Liver (tissue), 9 donors: ENCODE data around the gene VSNL1. TPM values are rescaled to one million over a fixed set of nuclear protein-coding genes. Genes with fewer than 3 reads are reported as not detected.

Experiments
- DNase-seq: peaks from one replicate; pipeline ENCODE4 v3.0.0-alpha.2; 2017; ENCODE audit warnings: low spot score
- H3K27ac ChIP-seq, 2 donors: one replicate each; pipeline ENCODE4 v1.7.0; 2013; ENCODE audit warnings: inconsistent platforms in 2 of 2, low read length in 2 of 2, control low read depth in 1 of 2, low read depth in 1 of 2, mild to moderate bottlenecking in 1 of 2
- H3K27me3 ChIP-seq, 4 donors: one replicate each; pipeline versions ENCODE4 v1.6.1 to v1.7.0; 2013; ENCODE audit warnings: low read length in 3 of 4, inconsistent platforms in 1 of 4, mild to moderate bottlenecking in 1 of 4, moderate library complexity in 1 of 4; ENCODE audit not compliant: control insufficient read depth in 4 of 4, insufficient read depth in 4 of 4
- H3K36me3 ChIP-seq, 4 donors: one replicate each; pipeline versions ENCODE4 v1.6.1 to v1.7.0; 2013; ENCODE audit warnings: low read length in 3 of 4, mild to moderate bottlenecking in 3 of 4, low read depth in 1 of 4, moderate library complexity in 1 of 4; ENCODE audit not compliant: control insufficient read depth in 4 of 4, insufficient read depth in 3 of 4
- H3K4me1 ChIP-seq, 4 donors: one replicate each; pipeline versions ENCODE4 v1.6.1 to v1.7.0; 2013; ENCODE audit warnings: low read length in 3 of 4, mild to moderate bottlenecking in 3 of 4, moderate library complexity in 1 of 4; ENCODE audit not compliant: control insufficient read depth in 4 of 4, insufficient read depth in 4 of 4
- H3K4me3 ChIP-seq, 3 donors: one replicate each; pipeline versions ENCODE4 v1.6.1 to v1.7.0; 2013; ENCODE audit warnings: low read length in 3 of 3, control low read depth in 1 of 3, low read depth in 1 of 3, mild to moderate bottlenecking in 1 of 3
- H3K9ac ChIP-seq, 2 donors: one replicate each; pipeline ENCODE4 v1.7.0; 2013; ENCODE audit warnings: low read length in 2 of 2, mild to moderate bottlenecking in 2 of 2, moderate library complexity in 2 of 2, control low read depth in 1 of 2, low read depth in 1 of 2
- H3K9me3 ChIP-seq, 4 donors: one replicate each; pipeline versions ENCODE4 v1.6.1 to v1.7.0; 2013; ENCODE audit warnings: low read length in 3 of 4; ENCODE audit not compliant: control insufficient read depth in 4 of 4
- EGR1 ChIP-seq, 2 donors: IDR thresholded peaks; 2 replicates each; pipeline ENCODE4 v1.6.1; 2016 to 2018; ENCODE audit warnings: antibody characterized with exemption in 2 of 2, low read depth in 2 of 2
- FOXA1 ChIP-seq: IDR thresholded peaks from 2 replicates; pipeline ENCODE4 v1.6.1; 2016; ENCODE audit warnings: antibody characterized with exemption
- FOXA2 ChIP-seq: IDR thresholded peaks from 2 replicates; pipeline ENCODE4 v1.6.1; 2016; ENCODE audit warnings: antibody characterized with exemption
- GABPA ChIP-seq, 2 donors: IDR thresholded peaks in 1 of 2; conservative IDR thresholded peaks in 1 of 2; 2 replicates each; pipeline ENCODE4 v1.6.1; 2016; ENCODE audit warnings: antibody characterized with exemption in 2 of 2, mild to moderate bottlenecking in 1 of 2, moderate library complexity in 1 of 2
- HNF4A ChIP-seq, 2 donors: conservative IDR thresholded peaks; 2 replicates each; pipeline ENCODE4 v1.6.1; 2016; ENCODE audit warnings: antibody characterized with exemption in 2 of 2, mild to moderate bottlenecking in 2 of 2
- HNF4G ChIP-seq: IDR thresholded peaks from 2 replicates; pipeline ENCODE4 v1.6.1; 2016; ENCODE audit warnings: antibody characterized with exemption
- NR2F2 ChIP-seq: IDR thresholded peaks from 2 replicates; pipeline ENCODE4 v1.6.1; 2016; ENCODE audit warnings: antibody characterized with exemption
- RAD21 ChIP-seq, 2 donors: IDR thresholded peaks; 2 replicates each; pipeline ENCODE4 v1.6.1; 2016; ENCODE audit warnings: antibody characterized with exemption in 2 of 2, mild to moderate bottlenecking in 2 of 2
- RXRA ChIP-seq, 2 donors: IDR thresholded peaks; 2 replicates each; pipeline ENCODE4 v1.6.1; 2017 to 2018; ENCODE audit warnings: antibody characterized with exemption in 2 of 2, mild to moderate bottlenecking in 1 of 2
- SP1 ChIP-seq: IDR thresholded peaks from 2 replicates; pipeline ENCODE4 v1.6.1; 2018; ENCODE audit warnings: antibody characterized with exemption, mild to moderate bottlenecking
- YY1 ChIP-seq: IDR thresholded peaks from 2 replicates; pipeline ENCODE4 v1.6.1; 2016; ENCODE audit warnings: antibody characterized with exemption, mild to moderate bottlenecking
- WGBS: extraction: QIAGEN DNeasy Blood & Tissue Kit; methylation state at CpG from one replicate; pipeline ENCODE4 v1.1.7; 2013; 5-methylcytosine and 5-hydroxymethylcytosine counted together
- polyA plus RNA-seq, 2 donors: library from polyadenylated mRNA; stranded (reverse) in 1 of 2; unstranded in 1 of 2; fragments of 200-250 nt in 1 of 2; fragments of >200 nt in 1 of 2; fragmentation: Nextera tagmentation in 1 of 2; extraction: Ambion mirVana in 1 of 2; gene quantifications; one replicate each; pipeline versions ENCODE4 v1.2.1 to v1.2.3, GENCODE V29; 2013 to 2015
- total RNA-seq, 2 donors: library from RNA; depleted of rRNA; stranded (reverse); fragments of >200 nt; gene quantifications; one replicate each; pipeline ENCODE4 v1.2.3, GENCODE V29; 2014
- TF ChIP-seq, protein P1 (sequence below): IDR thresholded peaks from 2 replicates; pipeline ENCODE4 v1.6.1; 2016; ENCODE audit warnings: antibody characterized with exemption
- TF ChIP-seq, protein P2 (sequence below): IDR thresholded peaks from 2 replicates; pipeline ENCODE4 v1.6.1; 2016; ENCODE audit warnings: antibody characterized with exemption
- TF ChIP-seq, protein P3 (sequence below): IDR thresholded peaks from 2 replicates; pipeline ENCODE4 v1.6.1; 2016; ENCODE audit warnings: antibody characterized with exemption, mild to moderate bottlenecking
- TF ChIP-seq, protein P4 (sequence below): IDR thresholded peaks from 2 replicates; pipeline ENCODE4 v1.6.1; 2016; ENCODE audit warnings: antibody characterized with exemption
- TF ChIP-seq, protein P5 (sequence below): fragments of 150-350 bp; IDR thresholded peaks from 2 replicates; pipeline ENCODE4 v1.5.1; 2017; ENCODE audit warnings: improper control_type of control experiment, low read depth, low read length; ENCODE audit not compliant: missing input control
- donor health status: healthy.
- donor health status: healthy.
- donor health status: healthy.
- donor health status: healthy.
- donor health status: healthy.

Gene VSNL1
- total and polyA plus RNA-seq, 4 donors = 2.2 to 32.9 (median 6.3) TPM

DNA sequence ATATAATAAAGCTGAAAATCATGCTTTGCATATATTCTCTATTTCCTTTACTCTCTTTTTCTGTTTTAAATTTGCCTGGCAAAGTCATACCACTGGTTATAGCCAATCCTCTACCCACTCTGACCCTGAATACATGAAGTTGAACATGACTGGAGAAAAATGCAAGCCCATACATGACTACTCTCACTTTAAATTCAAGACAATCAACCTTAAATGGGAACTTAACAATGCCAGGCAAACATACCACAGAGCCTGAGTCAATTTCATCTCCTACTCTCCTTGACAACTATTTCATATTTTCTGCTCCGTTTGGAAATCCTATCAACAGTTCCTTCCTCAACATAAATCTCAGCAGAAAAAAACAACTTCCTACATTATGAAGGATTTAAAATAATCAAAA is 44.9 kb upstream of the VSNL1 start:
- no peak overlapping the region for H3K9ac ChIP-seq
- TF ChIP-seq, protein P1, sequence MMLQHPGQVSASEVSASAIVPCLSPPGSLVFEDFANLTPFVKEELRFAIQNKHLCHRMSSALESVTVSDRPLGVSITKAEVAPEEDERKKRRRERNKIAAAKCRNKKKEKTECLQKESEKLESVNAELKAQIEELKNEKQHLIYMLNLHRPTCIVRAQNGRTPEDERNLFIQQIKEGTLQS = no peak
- TF ChIP-seq, protein P2, sequence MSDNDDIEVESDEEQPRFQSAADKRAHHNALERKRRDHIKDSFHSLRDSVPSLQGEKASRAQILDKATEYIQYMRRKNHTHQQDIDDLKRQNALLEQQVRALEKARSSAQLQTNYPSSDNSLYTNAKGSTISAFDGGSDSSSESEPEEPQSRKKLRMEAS = no peak
- TF ChIP-seq RXRA (IDR thresholded peaks at IDR 0.05) = no peak
- no peak for TF ChIP-seq EGR1 (IDR thresholded peaks at IDR 0.05; ENCODE audit: low read depth in 2 of 2)
- TF ChIP-seq, protein P3, sequence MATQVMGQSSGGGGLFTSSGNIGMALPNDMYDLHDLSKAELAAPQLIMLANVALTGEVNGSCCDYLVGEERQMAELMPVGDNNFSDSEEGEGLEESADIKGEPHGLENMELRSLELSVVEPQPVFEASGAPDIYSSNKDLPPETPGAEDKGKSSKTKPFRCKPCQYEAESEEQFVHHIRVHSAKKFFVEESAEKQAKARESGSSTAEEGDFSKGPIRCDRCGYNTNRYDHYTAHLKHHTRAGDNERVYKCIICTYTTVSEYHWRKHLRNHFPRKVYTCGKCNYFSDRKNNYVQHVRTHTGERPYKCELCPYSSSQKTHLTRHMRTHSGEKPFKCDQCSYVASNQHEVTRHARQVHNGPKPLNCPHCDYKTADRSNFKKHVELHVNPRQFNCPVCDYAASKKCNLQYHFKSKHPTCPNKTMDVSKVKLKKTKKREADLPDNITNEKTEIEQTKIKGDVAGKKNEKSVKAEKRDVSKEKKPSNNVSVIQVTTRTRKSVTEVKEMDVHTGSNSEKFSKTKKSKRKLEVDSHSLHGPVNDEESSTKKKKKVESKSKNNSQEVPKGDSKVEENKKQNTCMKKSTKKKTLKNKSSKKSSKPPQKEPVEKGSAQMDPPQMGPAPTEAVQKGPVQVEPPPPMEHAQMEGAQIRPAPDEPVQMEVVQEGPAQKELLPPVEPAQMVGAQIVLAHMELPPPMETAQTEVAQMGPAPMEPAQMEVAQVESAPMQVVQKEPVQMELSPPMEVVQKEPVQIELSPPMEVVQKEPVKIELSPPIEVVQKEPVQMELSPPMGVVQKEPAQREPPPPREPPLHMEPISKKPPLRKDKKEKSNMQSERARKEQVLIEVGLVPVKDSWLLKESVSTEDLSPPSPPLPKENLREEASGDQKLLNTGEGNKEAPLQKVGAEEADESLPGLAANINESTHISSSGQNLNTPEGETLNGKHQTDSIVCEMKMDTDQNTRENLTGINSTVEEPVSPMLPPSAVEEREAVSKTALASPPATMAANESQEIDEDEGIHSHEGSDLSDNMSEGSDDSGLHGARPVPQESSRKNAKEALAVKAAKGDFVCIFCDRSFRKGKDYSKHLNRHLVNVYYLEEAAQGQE = no peak
- TF ChIP-seq SP1 = no peak
- TF ChIP-seq RAD21 (IDR thresholded peaks at IDR 0.05) = no peak
- TF ChIP-seq HNF4A (conservative IDR thresholded peaks at IDR 0.05) = no peak
- TF ChIP-seq YY1 = no peak
- no peak for TF ChIP-seq FOXA1
- TF ChIP-seq, protein P4, sequence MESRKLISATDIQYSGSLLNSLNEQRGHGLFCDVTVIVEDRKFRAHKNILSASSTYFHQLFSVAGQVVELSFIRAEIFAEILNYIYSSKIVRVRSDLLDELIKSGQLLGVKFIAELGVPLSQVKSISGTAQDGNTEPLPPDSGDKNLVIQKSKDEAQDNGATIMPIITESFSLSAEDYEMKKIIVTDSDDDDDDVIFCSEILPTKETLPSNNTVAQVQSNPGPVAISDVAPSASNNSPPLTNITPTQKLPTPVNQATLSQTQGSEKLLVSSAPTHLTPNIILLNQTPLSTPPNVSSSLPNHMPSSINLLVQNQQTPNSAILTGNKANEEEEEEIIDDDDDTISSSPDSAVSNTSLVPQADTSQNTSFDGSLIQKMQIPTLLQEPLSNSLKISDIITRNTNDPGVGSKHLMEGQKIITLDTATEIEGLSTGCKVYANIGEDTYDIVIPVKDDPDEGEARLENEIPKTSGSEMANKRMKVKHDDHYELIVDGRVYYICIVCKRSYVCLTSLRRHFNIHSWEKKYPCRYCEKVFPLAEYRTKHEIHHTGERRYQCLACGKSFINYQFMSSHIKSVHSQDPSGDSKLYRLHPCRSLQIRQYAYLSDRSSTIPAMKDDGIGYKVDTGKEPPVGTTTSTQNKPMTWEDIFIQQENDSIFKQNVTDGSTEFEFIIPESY = no peak
- no peak for TF ChIP-seq HNF4G
- TF ChIP-seq NR2F2 = no peak
- WGBS = 54% methylated on average over 1 of the region's 1 CpG
- no peaks in the 10 kb centered on the region for H3K36me3 ChIP-seq
- no peak overlapping the region for H3K27ac ChIP-seq
- no peaks in the 10 kb centered on the region for H3K9me3 ChIP-seq
- H3K4me1 ChIP-seq = no peaks in the 10 kb centered on the region
- DNase-seq = no peak
- no peaks in the 10 kb centered on the region for H3K27me3 ChIP-seq
- H3K4me3 ChIP-seq = no peak overlapping the region

- Histone ChIP-seq H3K9me3 (no peaks in the 10 kb centered on the region), H3K9ac (no peak overlapping the region), H3K27me3 (no peaks in the 10 kb centered on the region), H3K4me1 (no peaks in the 10 kb centered on the region), H3K4me3 (no peak overlapping the region), H3K36me3 (no peaks in the 10 kb centered on the region), H3K27ac (no peak overlapping the region)
- TF ChIP-seq, protein P2 = no peak
- TF ChIP-seq, protein P4 = no peak
- TF ChIP-seq EGR1 (IDR thresholded peaks at IDR 0.05; ENCODE audit: low read depth in 2 of 2) = no peak
- TF ChIP-seq GABPA (IDR thresholded peaks at IDR 0.05 in 1 of 2, conservative IDR thresholded peaks at IDR 0.05 in 1 of 2) = no peak
- TF ChIP-seq, protein P5, sequence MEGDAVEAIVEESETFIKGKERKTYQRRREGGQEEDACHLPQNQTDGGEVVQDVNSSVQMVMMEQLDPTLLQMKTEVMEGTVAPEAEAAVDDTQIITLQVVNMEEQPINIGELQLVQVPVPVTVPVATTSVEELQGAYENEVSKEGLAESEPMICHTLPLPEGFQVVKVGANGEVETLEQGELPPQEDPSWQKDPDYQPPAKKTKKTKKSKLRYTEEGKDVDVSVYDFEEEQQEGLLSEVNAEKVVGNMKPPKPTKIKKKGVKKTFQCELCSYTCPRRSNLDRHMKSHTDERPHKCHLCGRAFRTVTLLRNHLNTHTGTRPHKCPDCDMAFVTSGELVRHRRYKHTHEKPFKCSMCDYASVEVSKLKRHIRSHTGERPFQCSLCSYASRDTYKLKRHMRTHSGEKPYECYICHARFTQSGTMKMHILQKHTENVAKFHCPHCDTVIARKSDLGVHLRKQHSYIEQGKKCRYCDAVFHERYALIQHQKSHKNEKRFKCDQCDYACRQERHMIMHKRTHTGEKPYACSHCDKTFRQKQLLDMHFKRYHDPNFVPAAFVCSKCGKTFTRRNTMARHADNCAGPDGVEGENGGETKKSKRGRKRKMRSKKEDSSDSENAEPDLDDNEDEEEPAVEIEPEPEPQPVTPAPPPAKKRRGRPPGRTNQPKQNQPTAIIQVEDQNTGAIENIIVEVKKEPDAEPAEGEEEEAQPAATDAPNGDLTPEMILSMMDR = no peak
- no peak for TF ChIP-seq FOXA2
- no peak for TF ChIP-seq SP1
- no peak for TF ChIP-seq HNF4A (conservative IDR thresholded peaks at IDR 0.05)
- no peak for TF ChIP-seq RAD21 (IDR thresholded peaks at IDR 0.05)
- TF ChIP-seq, protein P3 = no peak
- TF ChIP-seq YY1 = no peak
- WGBS = 69% methylated on average over 1 of the region's 1 CpG
- DNase-seq = no peak
Measured at GRCh38 chr2:17497718-17498117, 42.8 kb upstream of the VSNL1 start.
